HEK293 (cell line): ENCODE data around the gene TRIM56.

Experiments
- EGR2 ChIP-seq: fragments of 450-650 bp; formaldehyde crosslinking; IDR thresholded peaks from 2 replicates; pipeline ENCODE4 v1.5.1; 2016; ENCODE audit warnings: low read depth, missing biosample characterization, missing genetic modification characterization
- GLIS1 ChIP-seq: fragments of 450-650 bp; formaldehyde crosslinking; IDR thresholded peaks from 2 replicates; pipeline ENCODE4 v1.5.1; 2016; ENCODE audit warnings: missing biosample characterization, missing genetic modification characterization
- HOXC10 ChIP-seq: sonication (generic); formaldehyde crosslinking; IDR thresholded peaks from 2 replicates; pipeline ENCODE4 v1.8.1; 2023; ENCODE audit warnings: mild to moderate bottlenecking, missing genetic modification reagents
- KLF8 ChIP-seq: fragments of 450-650 bp; formaldehyde crosslinking; IDR thresholded peaks from 2 replicates; pipeline ENCODE4 v1.5.1; 2016; ENCODE audit warnings: missing biosample characterization, missing genetic modification characterization
- KLF9 ChIP-seq: fragments of 450-650 bp; formaldehyde crosslinking; IDR thresholded peaks from 2 replicates; pipeline ENCODE4 v1.5.1; 2016; ENCODE audit warnings: missing biosample characterization, missing genetic modification characterization, low read depth
- OSR2 ChIP-seq: fragments of 450-650 bp; formaldehyde crosslinking; IDR thresholded peaks from 2 replicates; pipeline ENCODE4 v1.5.1; 2016; ENCODE audit warnings: missing biosample characterization, missing genetic modification characterization
- SP3 ChIP-seq: fragments of 450-650 bp; formaldehyde crosslinking; IDR thresholded peaks from 2 replicates; pipeline ENCODE4 v1.5.1; 2016; ENCODE audit warnings: missing biosample characterization, missing genetic modification characterization
- TCF7L2 ChIP-seq: IDR thresholded peaks from 2 replicates; pipeline ENCODE4 v1.6.1; 2011; ENCODE audit warnings: low read depth, mild to moderate bottlenecking, inconsistent platforms, low read length, moderate library complexity, borderline replicate concordance
- WT1 ChIP-seq: fragments of 450-650 bp; formaldehyde crosslinking; IDR thresholded peaks from 2 replicates; pipeline ENCODE4 v1.5.1; 2016; ENCODE audit warnings: missing biosample characterization, missing genetic modification characterization
- ZFP3 ChIP-seq: fragments of 450-650 bp; formaldehyde crosslinking; IDR thresholded peaks from 2 replicates; pipeline ENCODE4 v1.5.1; 2016; ENCODE audit warnings: low read depth, missing biosample characterization, missing genetic modification characterization
- ZFP69B ChIP-seq: fragments of 450-650 bp; formaldehyde crosslinking; IDR thresholded peaks from 2 replicates; pipeline ENCODE4 v1.5.1; 2016; ENCODE audit warnings: missing biosample characterization, missing genetic modification characterization
- ZNF138 ChIP-seq: fragments of 450-650 bp; formaldehyde crosslinking; IDR thresholded peaks from 2 replicates; pipeline ENCODE4 v1.5.1; 2016; ENCODE audit warnings: missing biosample characterization, missing genetic modification characterization, borderline replicate concordance
- ZNF16 ChIP-seq: fragments of 450-650 bp; formaldehyde crosslinking; IDR thresholded peaks from 2 replicates; pipeline ENCODE4 v1.5.1; 2016; ENCODE audit warnings: low read depth, missing biosample characterization, missing genetic modification characterization
- ZNF174 ChIP-seq: fragments of 450-650 bp; formaldehyde crosslinking; IDR thresholded peaks from 2 replicates; pipeline ENCODE4 v1.5.0; 2017; ENCODE audit warnings: missing biosample characterization, mild to moderate bottlenecking, missing genetic modification characterization
- ZNF214 ChIP-seq: fragments of 450-650 bp; formaldehyde crosslinking; IDR thresholded peaks from 2 replicates; pipeline ENCODE4 v1.5.1; 2017; ENCODE audit warnings: missing biosample characterization, mild to moderate bottlenecking, missing genetic modification characterization, borderline replicate concordance
- ZNF223 ChIP-seq: fragments of 450-650 bp; formaldehyde crosslinking; IDR thresholded peaks from 2 replicates; pipeline ENCODE4 v1.5.1; 2016; ENCODE audit warnings: missing biosample characterization, missing genetic modification characterization
- ZNF24 ChIP-seq: fragments of 450-650 bp; formaldehyde crosslinking; IDR thresholded peaks from 2 replicates; pipeline ENCODE4 v1.5.1; 2016; ENCODE audit warnings: missing biosample characterization, missing genetic modification characterization
- ZNF324 ChIP-seq: fragments of 450-650 bp; formaldehyde crosslinking; IDR thresholded peaks from 2 replicates; pipeline ENCODE4 v1.5.1; 2016; ENCODE audit warnings: missing biosample characterization, missing genetic modification characterization
- ZNF398 ChIP-seq: fragments of 450-650 bp; formaldehyde crosslinking; IDR thresholded peaks from 2 replicates; pipeline ENCODE4 v1.5.1; 2017; ENCODE audit warnings: missing biosample characterization, missing genetic modification characterization
- ZNF530 ChIP-seq: fragments of 450-650 bp; formaldehyde crosslinking; IDR thresholded peaks from 2 replicates; pipeline ENCODE4 v1.5.1; 2016; ENCODE audit warnings: low read depth, missing biosample characterization, missing genetic modification characterization
- ZNF580 ChIP-seq: fragments of 450-650 bp; formaldehyde crosslinking; IDR thresholded peaks from 2 replicates; pipeline ENCODE4 v1.5.1; 2016; ENCODE audit warnings: missing biosample characterization, missing genetic modification characterization
- ZNF600 ChIP-seq: fragments of 450-650 bp; formaldehyde crosslinking; IDR thresholded peaks from 2 replicates; pipeline ENCODE4 v1.5.1; 2016; ENCODE audit warnings: missing biosample characterization, missing genetic modification characterization
- ZNF621 ChIP-seq: fragments of 450-650 bp; formaldehyde crosslinking; IDR thresholded peaks from 2 replicates; pipeline ENCODE4 v1.5.1; 2017; ENCODE audit warnings: missing biosample characterization, missing genetic modification characterization
- ZNF645 ChIP-seq: fragments of 450-650 bp; formaldehyde crosslinking; IDR thresholded peaks from 2 replicates; pipeline ENCODE4; 2016; ENCODE audit warnings: missing biosample characterization, missing genetic modification characterization
- ZNF660 ChIP-seq: fragments of 450-650 bp; IDR thresholded peaks from 2 replicates; pipeline ENCODE4 v1.5.1; 2018; ENCODE audit warnings: missing biosample characterization, mild to moderate bottlenecking, missing genetic modification characterization
- ZNF76 ChIP-seq: fragments of 450-650 bp; formaldehyde crosslinking; IDR thresholded peaks from 2 replicates; pipeline ENCODE4; 2016; ENCODE audit warnings: low read depth, missing biosample characterization, missing genetic modification characterization, borderline replicate concordance
- ZNF843 ChIP-seq: fragments of 450-650 bp; formaldehyde crosslinking; IDR thresholded peaks from 2 replicates; pipeline ENCODE4 v1.5.1; 2016; ENCODE audit warnings: missing biosample characterization, missing genetic modification characterization
- TF ChIP-seq, protein P1 (sequence below): fragments of 450-650 bp; formaldehyde crosslinking; IDR thresholded peaks from 2 replicates; pipeline ENCODE4 v1.5.1; 2016; ENCODE audit warnings: missing biosample characterization, missing genetic modification characterization
- TF ChIP-seq, protein P2 (sequence below): fragments of 450-650 bp; formaldehyde crosslinking; IDR thresholded peaks from 2 replicates; pipeline ENCODE4 v1.5.1; 2016; ENCODE audit warnings: missing biosample characterization, missing genetic modification characterization, low read depth
- TF ChIP-seq, protein P3 (sequence below): fragments of 450-650 bp; formaldehyde crosslinking; IDR thresholded peaks from 2 replicates; pipeline ENCODE4 v1.5.1; 2016; ENCODE audit warnings: missing biosample characterization, missing genetic modification characterization
- TF ChIP-seq, protein P4 (sequence below): fragments of 450-650 bp; IDR thresholded peaks from 2 replicates; pipeline ENCODE4 v1.5.1; 2018; ENCODE audit warnings: missing biosample characterization, mild to moderate bottlenecking, missing genetic modification characterization

Gene TRIM56

GRCh38 chr7:101138213-101138870, 53.1 kb downstream of the TRIM56 start (continued):
- TF ChIP-seq, protein P1, sequence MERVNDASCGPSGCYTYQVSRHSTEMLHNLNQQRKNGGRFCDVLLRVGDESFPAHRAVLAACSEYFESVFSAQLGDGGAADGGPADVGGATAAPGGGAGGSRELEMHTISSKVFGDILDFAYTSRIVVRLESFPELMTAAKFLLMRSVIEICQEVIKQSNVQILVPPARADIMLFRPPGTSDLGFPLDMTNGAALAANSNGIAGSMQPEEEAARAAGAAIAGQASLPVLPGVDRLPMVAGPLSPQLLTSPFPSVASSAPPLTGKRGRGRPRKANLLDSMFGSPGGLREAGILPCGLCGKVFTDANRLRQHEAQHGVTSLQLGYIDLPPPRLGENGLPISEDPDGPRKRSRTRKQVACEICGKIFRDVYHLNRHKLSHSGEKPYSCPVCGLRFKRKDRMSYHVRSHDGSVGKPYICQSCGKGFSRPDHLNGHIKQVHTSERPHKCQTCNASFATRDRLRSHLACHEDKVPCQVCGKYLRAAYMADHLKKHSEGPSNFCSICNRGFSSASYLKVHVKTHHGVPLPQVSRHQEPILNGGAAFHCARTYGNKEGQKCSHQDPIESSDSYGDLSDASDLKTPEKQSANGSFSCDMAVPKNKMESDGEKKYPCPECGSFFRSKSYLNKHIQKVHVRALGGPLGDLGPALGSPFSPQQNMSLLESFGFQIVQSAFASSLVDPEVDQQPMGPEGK (tag by site-specific recombination) = peak; percentile 99
- peak; percentile 52 for TF ChIP-seq WT1 (tag by site-specific recombination)
- peak; percentile 66; the same call in 1 of the 2 replicates for TF ChIP-seq ZNF600
- TF ChIP-seq, protein P2, sequence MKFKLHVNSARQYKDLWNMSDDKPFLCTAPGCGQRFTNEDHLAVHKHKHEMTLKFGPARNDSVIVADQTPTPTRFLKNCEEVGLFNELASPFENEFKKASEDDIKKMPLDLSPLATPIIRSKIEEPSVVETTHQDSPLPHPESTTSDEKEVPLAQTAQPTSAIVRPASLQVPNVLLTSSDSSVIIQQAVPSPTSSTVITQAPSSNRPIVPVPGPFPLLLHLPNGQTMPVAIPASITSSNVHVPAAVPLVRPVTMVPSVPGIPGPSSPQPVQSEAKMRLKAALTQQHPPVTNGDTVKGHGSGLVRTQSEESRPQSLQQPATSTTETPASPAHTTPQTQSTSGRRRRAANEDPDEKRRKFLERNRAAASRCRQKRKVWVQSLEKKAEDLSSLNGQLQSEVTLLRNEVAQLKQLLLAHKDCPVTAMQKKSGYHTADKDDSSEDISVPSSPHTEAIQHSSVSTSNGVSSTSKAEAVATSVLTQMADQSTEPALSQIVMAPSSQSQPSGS (tag by site-specific recombination) = peak; percentile 81
- no peak for TF ChIP-seq ZNF16 (tag by site-specific recombination)
- TF ChIP-seq, protein P3, sequence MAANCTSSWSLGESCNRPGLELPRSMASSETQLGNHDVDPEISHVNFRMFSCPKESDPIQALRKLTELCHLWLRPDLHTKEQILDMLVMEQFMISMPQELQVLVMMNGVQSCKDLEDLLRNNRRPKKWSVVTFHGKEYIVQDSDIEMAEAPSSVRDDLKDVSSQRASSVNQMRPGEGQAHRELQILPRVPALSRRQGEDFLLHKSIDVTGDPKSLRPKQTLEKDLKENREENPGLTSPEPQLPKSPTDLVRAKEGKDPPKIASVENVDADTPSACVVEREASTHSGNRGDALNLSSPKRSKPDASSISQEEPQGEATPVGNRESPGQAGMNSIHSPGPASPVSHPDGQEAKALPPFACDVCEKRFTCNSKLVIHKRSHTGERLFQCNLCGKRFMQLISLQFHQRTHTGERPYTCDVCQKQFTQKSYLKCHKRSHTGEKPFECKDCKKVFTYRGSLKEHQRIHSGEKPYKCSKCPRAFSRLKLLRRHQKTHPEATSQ (tag by site-specific recombination) = 0 out of 2 replicates have a peak, but pooled peaks have one; percentile 37
- peak; percentile 78 for TF ChIP-seq OSR2 (tag by site-specific recombination)
- no peak for TF ChIP-seq ZFP3
- TF ChIP-seq TCF7L2 = no peak
- TF ChIP-seq KLF9 (tag by site-specific recombination) = peak; percentile 77
- peak; percentile 82 for TF ChIP-seq ZNF843 (tag by site-specific recombination)
- no peak for TF ChIP-seq ZNF621
- TF ChIP-seq ZNF223 (tag by site-specific recombination) = no peak
- no peak for TF ChIP-seq EGR2 (tag by site-specific recombination)
- TF ChIP-seq ZNF580 (tag by site-specific recombination) = peak; percentile 70
- TF ChIP-seq, protein P4, sequence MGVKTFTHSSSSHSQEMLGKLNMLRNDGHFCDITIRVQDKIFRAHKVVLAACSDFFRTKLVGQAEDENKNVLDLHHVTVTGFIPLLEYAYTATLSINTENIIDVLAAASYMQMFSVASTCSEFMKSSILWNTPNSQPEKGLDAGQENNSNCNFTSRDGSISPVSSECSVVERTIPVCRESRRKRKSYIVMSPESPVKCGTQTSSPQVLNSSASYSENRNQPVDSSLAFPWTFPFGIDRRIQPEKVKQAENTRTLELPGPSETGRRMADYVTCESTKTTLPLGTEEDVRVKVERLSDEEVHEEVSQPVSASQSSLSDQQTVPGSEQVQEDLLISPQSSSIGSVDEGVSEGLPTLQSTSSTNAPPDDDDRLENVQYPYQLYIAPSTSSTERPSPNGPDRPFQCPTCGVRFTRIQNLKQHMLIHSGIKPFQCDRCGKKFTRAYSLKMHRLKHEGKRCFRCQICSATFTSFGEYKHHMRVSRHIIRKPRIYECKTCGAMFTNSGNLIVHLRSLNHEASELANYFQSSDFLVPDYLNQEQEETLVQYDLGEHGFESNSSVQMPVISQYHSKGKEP = peak; percentile 75
- TF ChIP-seq ZNF660 (tag by site-specific recombination) = peak; percentile 86
- peak; percentile 65; the same call in 1 of the 2 replicates for TF ChIP-seq ZNF76 (tag by site-specific recombination)
- no peak for TF ChIP-seq ZNF138 (tag by site-specific recombination)
- TF ChIP-seq ZNF174 = no peak
- TF ChIP-seq ZFP69B = peak; percentile 79
- TF ChIP-seq HOXC10 (CRISPR knock-in tag) = no peak
- TF ChIP-seq ZNF530 (tag by site-specific recombination) = 0 out of 2 replicates have a peak, but pooled peaks have one; percentile 21
- TF ChIP-seq GLIS1 (tag by site-specific recombination) = peak; percentile 72
- TF ChIP-seq ZNF24 (tag by site-specific recombination) = peak; percentile 95
- TF ChIP-seq ZNF214 (tag by site-specific recombination) = no peak
- TF ChIP-seq ZNF324 (tag by site-specific recombination) = peak; percentile 98
- peak; percentile 92 for TF ChIP-seq KLF8 (tag by site-specific recombination)
- TF ChIP-seq SP3 (tag by site-specific recombination) = peak; percentile 61
- no peak for TF ChIP-seq ZNF645 (tag by site-specific recombination)
- TF ChIP-seq ZNF398 (tag by site-specific recombination) = peak; percentile 88
